SKM-1 (cell line): ENCODE measurements around the gene LRP1.

Source experiments
- DNase-seq: peaks from one replicate; lab custom pipeline; 2025; ENCODE audit not compliant: unreplicated experiment; lab: John Stamatoyannopoulos, UW

LRP1 gene

GRCh38 chr12:57220770-57221168, 92.5 kb downstream of the LRP1 start:
- DNase-seq: no peak

DNA sequence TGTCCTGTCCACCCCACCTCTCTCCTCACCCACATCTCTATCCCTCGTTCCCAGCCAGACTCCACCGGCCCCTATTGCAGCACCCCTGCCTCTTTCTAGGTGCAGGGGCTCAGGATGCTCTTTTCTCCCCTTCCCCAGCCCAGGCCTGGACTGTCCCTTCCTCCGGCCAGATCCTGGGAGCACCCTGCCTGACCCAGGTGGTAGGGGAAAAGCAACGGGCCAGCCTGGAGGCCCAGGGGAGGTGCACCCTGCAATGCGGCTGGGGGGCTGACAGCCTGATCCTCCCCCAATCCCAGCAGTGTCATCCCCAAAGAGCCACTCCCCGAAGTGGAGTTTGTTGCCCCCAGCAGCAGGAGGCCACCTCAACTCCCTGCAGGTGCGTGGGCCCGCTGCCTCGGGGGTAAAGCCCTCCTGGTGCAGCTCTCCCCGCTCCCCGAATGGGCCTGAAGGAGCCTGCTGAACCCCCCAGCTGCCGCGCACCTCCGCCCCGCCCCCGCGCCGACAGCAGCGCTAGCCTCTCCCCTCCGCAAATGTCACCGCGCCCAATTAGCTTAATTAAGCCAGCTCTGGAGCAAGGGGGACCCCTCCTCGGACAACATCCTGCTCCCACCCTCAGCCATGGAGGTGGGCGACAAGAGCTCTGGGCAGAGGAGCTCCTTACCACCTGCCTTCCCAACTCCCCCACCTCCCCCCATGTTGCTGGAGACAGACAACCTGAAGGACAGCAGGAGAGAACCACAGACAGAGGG, 93.1 kb downstream of the LRP1 start:
- DNase-seq: no peak

- DNase-seq: no peak
Observed at GRCh38 chr12:57222286-57223190, 94.3 kb downstream of the LRP1 start.

GRCh38 chr12:57223191-57224165, 95.2 kb downstream of the LRP1 start:
- no peak for DNase-seq

GRCh38 chr12:57224278-57224972, 96.1 kb downstream of the LRP1 start:
- no peak for DNase-seq

- no peak for DNase-seq
Observed at GRCh38 chr12:57224973-57225679, 96.8 kb downstream of the LRP1 start.

- DNase-seq: no peak
Observed at GRCh38 chr12:57225680-57226210, 97.5 kb downstream of the LRP1 start.

GRCh38 chr12:57226588-57227314, 98.5 kb downstream of the LRP1 start:
- DNase-seq: no peak

DNA sequence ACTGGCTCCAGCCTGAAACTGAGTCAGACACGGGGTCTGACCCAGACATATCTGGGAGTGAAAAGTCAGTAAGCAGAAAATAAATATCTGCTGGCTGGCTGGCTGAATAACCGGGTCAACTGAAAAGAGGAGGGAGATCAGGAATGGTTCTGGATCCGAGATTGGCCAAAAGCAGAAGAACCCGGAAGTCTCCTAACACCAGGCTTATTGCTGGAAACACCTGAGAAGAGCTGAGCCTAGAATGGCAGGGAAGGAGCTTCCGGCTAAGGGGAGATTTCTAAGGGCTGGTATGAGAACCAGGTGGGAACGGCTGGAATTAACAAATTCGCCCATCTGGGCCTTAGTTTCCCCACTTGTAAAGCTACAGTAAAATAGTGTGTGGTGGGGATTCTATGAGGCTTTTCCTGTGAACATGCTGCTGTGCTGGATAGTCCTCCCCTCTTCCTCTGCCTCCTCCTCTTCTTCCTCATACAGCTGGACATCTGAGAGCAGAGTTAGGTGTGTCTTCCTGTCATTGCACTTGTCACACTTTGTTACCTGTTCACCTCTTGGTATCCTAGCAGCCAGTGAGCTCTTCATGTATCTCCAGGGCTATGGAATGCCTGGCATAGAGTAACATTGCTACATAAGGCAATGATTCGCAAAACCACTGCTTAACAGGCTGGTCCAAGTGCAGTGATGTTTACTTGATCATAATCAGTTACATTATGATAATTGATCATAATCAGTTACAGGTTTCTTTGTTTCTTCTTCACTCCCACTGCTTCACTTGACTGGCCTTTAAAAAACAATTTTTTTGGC, 99.2 kb downstream of the LRP1 start:
- no peak for DNase-seq

DNA sequence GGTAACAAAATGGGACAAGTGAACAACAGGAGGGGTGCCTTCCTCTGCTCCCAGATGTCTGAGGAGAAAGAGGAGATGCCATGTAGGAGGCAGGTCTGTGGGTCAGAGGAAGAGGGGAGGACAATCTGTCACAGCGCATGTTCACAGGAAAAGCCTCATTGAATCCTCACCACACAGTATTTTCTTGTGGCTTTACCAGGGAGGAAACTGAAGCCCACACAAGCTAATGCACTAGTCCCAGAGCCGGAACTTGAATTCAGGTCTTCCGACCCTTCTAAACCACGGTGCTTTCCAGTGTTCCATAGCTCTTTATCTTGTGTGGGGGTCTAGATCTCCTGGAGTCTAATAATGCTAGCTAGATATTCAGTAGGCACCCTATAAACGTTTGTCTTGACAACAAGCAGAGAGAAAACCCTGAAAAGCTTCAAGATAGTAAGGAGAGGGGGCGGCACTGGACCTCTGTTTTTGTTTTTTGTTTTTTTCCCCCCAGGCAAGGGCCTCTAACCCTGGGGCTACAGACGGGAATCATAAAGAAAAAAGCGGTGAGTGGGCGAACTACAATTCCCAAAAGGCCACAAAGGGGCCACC, 100.9 kb downstream of the LRP1 start:
- DNase-seq: no peak

DNA sequence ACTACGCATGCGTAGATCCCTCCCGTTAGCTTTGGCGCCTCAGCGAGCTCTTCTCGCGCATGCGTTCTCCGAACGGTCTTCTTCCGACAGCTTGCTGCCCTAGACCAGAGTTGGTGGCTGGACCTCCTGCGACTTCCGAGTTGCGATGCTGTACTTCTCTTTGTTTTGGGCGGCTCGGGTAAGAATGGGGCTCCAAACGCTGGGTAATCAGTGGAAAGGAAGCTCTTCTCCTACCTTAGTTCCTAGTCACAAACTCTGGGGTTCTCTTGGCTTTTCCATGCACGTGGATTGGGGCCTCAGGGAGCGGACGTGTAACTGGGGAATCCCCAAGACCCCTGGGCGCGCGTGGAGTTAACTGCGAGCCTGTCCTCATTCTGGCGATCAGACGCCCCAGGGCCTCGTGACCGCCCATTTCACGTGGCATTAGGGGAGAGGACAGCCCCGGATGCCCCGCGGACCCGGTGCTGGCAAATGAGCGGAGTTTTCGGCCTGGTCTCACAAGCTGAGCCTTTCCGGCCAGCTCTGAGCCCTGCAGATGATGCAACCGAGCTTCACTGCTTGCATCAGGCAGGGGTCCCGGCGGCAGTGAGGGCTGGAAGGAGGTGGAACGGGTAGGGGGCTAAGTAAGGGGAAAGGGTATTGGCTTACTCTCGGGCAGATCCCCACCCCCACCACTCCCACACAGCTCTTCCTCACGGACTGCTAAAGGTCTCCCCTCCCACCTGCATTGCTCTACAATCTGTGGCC, 101.5 kb downstream of the LRP1 start, which contains the start of gene SHMT2:
TSS of gene SHMT2 (plus strand) at position 78 of the 747 bp plus-strand sequence. CDS start at position 146, 68 bp downstream.
- peak; percentile 70 for DNase-seq

DNA sequence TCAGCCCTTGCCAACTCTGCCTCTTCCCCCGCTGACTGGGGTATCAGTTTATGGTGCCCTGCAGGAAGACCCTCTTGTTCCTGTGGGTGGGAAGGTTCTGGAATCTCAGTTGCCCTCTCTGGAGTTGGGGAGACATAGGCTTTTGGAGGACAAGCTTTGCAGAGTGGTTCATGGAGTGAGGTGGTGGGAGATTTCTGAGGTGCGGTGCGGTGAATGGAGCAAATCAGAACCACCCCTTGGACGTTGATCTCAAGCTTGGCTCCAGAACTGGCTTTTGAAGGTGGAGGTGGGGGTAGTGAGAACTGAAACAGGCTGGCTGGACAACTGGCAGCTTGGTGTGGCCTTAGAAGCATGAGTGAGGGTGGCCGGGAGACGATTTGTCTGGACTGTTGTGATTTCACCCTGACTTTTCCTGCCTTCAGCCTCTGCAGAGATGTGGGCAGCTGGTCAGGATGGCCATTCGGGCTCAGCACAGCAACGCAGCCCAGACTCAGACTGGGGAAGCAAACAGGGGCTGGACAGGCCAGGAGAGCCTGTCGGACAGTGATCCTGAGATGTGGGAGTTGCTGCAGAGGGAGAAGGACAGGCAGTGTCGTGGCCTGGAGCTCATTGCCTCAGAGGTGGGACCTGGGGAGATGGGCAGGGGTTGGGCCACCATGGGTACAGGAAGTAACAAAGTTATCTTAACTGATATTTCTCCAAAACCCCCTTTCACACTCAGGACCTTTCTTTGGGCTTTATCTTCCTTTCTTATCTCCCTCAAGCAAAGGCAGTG, 102.3 kb downstream of the LRP1 start:
- DNase-seq: no peak

GRCh38 chr12:57231276-57232021, 103.2 kb downstream of the LRP1 start:
- no peak for DNase-seq

GRCh38 chr12:57232156-57232756, 104.0 kb downstream of the LRP1 start:
- DNase-seq: no peak
